K562 (cell line): ENCODE results near the gene MON1A. TPM values are rescaled to one million over a fixed set of nuclear protein-coding genes. Genes with fewer than 3 reads are reported as not detected.

Source experiments
- EGR1 ChIP-seq: fragments of 450-650 bp; conservative IDR thresholded peaks from 2 replicates; pipeline ENCODE4 v1.6.1; 2017; ENCODE audit warnings: mild to moderate bottlenecking
- HMGN3 ChIP-seq: IDR thresholded peaks from 2 replicates; pipeline ENCODE4 v1.6.1; 2011; ENCODE audit warnings: borderline replicate concordance, low read depth, mild to moderate bottlenecking, mixed read lengths, low read length; ENCODE audit not compliant: insufficient read length; ENCODE audit errors: extremely low read depth
- MAFF ChIP-seq: IDR thresholded peaks from 2 replicates; pipeline ENCODE4 v1.6.1; 2012; ENCODE audit warnings: low read length, improper control_type of control experiment
- MBD2 ChIP-seq: sonication (generic); IDR thresholded peaks from 2 replicates; pipeline ENCODE4 v1.6.1; 2016; ENCODE audit warnings: low read depth, borderline replicate concordance
- SMC3 ChIP-seq: conservative IDR thresholded peaks from 2 replicates; pipeline ENCODE4 v1.6.1; 2011; ENCODE audit warnings: low read depth, low read length, improper control_type of control experiment; ENCODE audit not compliant: insufficient read depth
- ZFP36 ChIP-seq: fragments of 150-350 bp; IDR thresholded peaks from 2 replicates; pipeline ENCODE4 v1.6.1; 2018; ENCODE audit warnings: low read length, low read depth; ENCODE audit not compliant: partially characterized antibody
- polyA plus RNA-seq, 8 experiments: library from polyadenylated mRNA; depleted of rRNA in 4 of 8; stranded (reverse) in 5 of 8; unstranded in 3 of 8; fragments of >200 nt; fragmentation: Nextera tagmentation in 2 of 8; fragmentation: Illumina TruSeq in 1 of 8; extraction: Ambion mirVana in 2 of 8; extraction: Trizol in 1 of 8; gene quantifications; 2 replicates each; pipeline versions ENCODE4 v1.2.1 to v1.2.3, GENCODE V29; 2011 to 2014; ENCODE audit warnings: inconsistent platforms in 1 of 8, missing spikeins in 1 of 8
- total RNA-seq, 7 experiments: library from RNA; depleted of rRNA in 6 of 7; stranded (reverse); fragments of >200 nt in 6 of 7; fragmentation: Illumina TruSeq in 2 of 7; extraction: Trizol in 2 of 7; gene quantifications; 2 replicates each; pipeline versions ENCODE4 v1.2.1 to v1.2.3, GENCODE V29; 2011 to 2021; ENCODE audit warnings: low replicate concordance in 1 of 7
- TF ChIP-seq, protein P1 (sequence below), 3 experiments: IDR thresholded peaks in 2 of 3; conservative IDR thresholded peaks in 1 of 3; 2 replicates each; pipeline ENCODE4 v1.5.1; 2011 to 2012; ENCODE audit warnings: low read length in 3 of 3, mild to moderate bottlenecking in 3 of 3, control low read depth in 2 of 3, improper control_type of control experiment in 1 of 3, inconsistent platforms in 1 of 3, low read depth in 1 of 3, mixed read lengths in 1 of 3, moderate library complexity in 1 of 3; ENCODE audit not compliant: insufficient read depth in 2 of 3
- TF ChIP-seq, protein P2 (sequence below): fragments of 250-450 bp; sonication (Bioruptor Pico); IDR thresholded peaks from 2 replicates; pipeline ENCODE4 v1.8.0; 2022; ENCODE audit warnings: moderate library complexity, mild to moderate bottlenecking, inconsistent platforms
- TF ChIP-seq, protein P3 (sequence below), 2 experiments: fragments of 450-650 bp; conservative IDR thresholded peaks; 2 replicates each; pipeline ENCODE4 v1.6.1; 2017; ENCODE audit warnings: mild to moderate bottlenecking in 2 of 2, moderate library complexity in 2 of 2
- TF ChIP-seq, protein P4 (sequence below), 2 experiments: fragments of 450-650 bp in 1 of 2; sonication (generic) in 1 of 2; formaldehyde crosslinking in 1 of 2; IDR thresholded peaks; 2 replicates each; pipeline versions ENCODE4 v1.7.1 to v1.9.0; 2016 to 2022; ENCODE audit warnings: inconsistent platforms in 1 of 2, mild to moderate bottlenecking in 1 of 2, missing genetic modification reagents in 1 of 2

Gene MON1A
- total and polyA plus RNA-seq, 9 of the 15 experiments (the other 6 are each of a cell fraction or from before 2014, with no cell fraction given): 1.1 to 13.8 (median 6.8) TPM

DNA sequence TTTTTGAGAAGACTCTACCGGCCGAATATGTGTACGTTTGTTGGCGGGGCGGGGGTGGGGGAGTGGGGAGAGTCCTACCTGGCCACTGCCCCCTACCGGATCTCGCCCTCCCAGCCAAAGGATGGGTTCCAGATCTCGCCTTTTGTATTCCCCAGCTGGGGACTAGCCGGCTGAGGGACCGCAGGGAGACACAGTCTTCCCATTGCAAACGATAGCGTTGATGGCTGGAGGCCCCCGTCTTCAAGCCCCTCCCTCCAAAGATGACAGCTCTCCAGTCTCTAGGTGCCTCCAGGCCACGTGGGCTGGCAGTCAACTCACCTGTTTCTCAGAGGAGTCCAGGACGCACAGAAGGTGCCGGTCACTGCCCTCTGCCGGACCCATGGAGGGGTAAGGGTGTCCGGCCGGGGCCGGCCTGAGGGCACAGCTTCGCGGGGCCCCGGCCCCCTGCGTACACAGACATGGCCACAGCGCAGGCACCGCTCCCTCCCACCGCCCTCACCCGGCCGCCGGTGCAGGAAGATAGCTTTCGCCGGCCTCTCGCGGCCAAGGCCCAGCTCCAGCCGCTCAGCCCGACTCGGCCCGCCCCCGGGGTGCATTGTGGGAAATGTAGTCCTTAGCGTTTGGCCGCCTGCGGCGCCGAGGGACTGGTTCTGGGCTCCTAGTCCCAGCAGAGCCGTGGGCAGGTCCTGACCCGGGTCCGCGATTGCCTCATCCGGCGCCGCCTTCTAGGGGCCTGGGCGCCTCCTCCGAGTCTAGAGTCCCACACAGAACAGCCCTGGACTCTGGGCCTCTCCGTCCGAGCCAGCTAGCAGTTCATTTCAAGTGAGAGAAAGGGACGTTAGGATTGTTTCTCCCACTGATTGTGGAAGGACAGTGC lies at the start of gene MON1A (continued):
- TF ChIP-seq, protein P1, sequence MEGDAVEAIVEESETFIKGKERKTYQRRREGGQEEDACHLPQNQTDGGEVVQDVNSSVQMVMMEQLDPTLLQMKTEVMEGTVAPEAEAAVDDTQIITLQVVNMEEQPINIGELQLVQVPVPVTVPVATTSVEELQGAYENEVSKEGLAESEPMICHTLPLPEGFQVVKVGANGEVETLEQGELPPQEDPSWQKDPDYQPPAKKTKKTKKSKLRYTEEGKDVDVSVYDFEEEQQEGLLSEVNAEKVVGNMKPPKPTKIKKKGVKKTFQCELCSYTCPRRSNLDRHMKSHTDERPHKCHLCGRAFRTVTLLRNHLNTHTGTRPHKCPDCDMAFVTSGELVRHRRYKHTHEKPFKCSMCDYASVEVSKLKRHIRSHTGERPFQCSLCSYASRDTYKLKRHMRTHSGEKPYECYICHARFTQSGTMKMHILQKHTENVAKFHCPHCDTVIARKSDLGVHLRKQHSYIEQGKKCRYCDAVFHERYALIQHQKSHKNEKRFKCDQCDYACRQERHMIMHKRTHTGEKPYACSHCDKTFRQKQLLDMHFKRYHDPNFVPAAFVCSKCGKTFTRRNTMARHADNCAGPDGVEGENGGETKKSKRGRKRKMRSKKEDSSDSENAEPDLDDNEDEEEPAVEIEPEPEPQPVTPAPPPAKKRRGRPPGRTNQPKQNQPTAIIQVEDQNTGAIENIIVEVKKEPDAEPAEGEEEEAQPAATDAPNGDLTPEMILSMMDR (IDR thresholded peaks at IDR 0.05 in 2 of 3, conservative IDR thresholded peaks at IDR 0.05 in 1 of 3; ENCODE audit: insufficient read depth in 2 of 3, low read depth in 1 of 3, low read length in 3 of 3): peak; percentile 20 to 34 (median 29); a peak in 4 of 6 replicates
- TF ChIP-seq, protein P2, sequence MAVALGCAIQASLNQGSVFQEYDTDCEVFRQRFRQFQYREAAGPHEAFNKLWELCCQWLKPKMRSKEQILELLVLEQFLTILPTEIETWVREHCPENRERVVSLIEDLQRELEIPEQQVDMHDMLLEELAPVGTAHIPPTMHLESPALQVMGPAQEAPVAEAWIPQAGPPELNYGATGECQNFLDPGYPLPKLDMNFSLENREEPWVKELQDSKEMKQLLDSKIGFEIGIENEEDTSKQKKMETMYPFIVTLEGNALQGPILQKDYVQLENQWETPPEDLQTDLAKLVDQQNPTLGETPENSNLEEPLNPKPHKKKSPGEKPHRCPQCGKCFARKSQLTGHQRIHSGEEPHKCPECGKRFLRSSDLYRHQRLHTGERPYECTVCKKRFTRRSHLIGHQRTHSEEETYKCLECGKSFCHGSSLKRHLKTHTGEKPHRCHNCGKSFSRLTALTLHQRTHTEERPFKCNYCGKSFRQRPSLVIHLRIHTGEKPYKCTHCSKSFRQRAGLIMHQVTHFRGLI (CRISPR knock-in tag): no peak
- TF ChIP-seq, protein P3, sequence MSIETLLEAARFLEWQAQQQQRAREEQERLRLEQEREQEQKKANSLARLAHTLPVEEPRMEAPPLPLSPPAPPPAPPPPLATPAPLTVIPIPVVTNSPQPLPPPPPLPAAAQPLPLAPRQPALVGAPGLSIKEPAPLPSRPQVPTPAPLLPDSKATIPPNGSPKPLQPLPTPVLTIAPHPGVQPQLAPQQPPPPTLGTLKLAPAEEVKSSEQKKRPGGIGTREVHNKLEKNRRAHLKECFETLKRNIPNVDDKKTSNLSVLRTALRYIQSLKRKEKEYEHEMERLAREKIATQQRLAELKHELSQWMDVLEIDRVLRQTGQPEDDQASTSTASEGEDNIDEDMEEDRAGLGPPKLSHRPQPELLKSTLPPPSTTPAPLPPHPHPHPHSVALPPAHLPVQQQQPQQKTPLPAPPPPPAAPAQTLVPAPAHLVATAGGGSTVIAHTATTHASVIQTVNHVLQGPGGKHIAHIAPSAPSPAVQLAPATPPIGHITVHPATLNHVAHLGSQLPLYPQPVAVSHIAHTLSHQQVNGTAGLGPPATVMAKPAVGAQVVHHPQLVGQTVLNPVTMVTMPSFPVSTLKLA (conservative IDR thresholded peaks at IDR 0.05): peak; percentile 98 to 99
- peak; percentile 69 for TF ChIP-seq HMGN3
- no peak for TF ChIP-seq ZFP36
- TF ChIP-seq SMC3: no peak
- TF ChIP-seq EGR1: 0 out of 2 replicates have a peak, but pooled peaks have one; percentile 39
- TF ChIP-seq, protein P4, sequence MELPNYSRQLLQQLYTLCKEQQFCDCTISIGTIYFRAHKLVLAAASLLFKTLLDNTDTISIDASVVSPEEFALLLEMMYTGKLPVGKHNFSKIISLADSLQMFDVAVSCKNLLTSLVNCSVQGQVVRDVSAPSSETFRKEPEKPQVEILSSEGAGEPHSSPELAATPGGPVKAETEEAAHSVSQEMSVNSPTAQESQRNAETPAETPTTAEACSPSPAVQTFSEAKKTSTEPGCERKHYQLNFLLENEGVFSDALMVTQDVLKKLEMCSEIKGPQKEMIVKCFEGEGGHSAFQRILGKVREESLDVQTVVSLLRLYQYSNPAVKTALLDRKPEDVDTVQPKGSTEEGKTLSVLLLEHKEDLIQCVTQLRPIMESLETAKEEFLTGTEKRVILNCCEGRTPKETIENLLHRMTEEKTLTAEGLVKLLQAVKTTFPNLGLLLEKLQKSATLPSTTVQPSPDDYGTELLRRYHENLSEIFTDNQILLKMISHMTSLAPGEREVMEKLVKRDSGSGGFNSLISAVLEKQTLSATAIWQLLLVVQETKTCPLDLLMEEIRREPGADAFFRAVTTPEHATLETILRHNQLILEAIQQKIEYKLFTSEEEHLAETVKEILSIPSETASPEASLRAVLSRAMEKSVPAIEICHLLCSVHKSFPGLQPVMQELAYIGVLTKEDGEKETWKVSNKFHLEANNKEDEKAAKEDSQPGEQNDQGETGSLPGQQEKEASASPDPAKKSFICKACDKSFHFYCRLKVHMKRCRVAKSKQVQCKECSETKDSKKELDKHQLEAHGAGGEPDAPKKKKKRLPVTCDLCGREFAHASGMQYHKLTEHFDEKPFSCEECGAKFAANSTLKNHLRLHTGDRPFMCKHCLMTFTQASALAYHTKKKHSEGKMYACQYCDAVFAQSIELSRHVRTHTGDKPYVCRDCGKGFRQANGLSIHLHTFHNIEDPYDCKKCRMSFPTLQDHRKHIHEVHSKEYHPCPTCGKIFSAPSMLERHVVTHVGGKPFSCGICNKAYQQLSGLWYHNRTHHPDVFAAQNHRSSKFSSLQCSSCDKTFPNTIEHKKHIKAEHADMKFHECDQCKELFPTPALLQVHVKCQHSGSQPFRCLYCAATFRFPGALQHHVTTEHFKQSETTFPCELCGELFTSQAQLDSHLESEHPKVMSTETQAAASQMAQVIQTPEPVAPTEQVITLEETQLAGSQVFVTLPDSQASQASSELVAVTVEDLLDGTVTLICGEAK (IDR thresholded peaks at IDR 0.05): no peak
- TF ChIP-seq, protein P4 (CRISPR knock-in tag; IDR thresholded peaks at IDR 0.05): no peak
- TF ChIP-seq MBD2: peak; percentile 34; the same call in 1 of the 2 replicates
- no peak for TF ChIP-seq MAFF
